ENCODE measurements around the gene DISP3. TPM values are rescaled to one million over a fixed set of nuclear protein-coding genes. Genes with fewer than 3 reads are reported as not detected.

The DISP3 gene
- total and polyA plus RNA-seq, 9 of the 15 experiments (the other 6 are each of a cell fraction or from before 2014, with no cell fraction given): 0.03 to 0.19 (median 0.15) TPM; not detected in 5

GRCh38 chr1:11524465-11525150 is 45.7 kb downstream of the DISP3 start:
- 0% methylated on average over 4 of the region's 6 CpGs for WGBS (ENCODE audit: insufficient coverage, low coverage, missing lambda C conversion rate)
- FAIRE-seq (no peak), ATAC-seq (no peak), DNase-seq (ENCODE audit: extremely low read depth in 1 of 4, low spot score in 3 of 4) (no peak)
- peaks cover 13% of the 10 kb centered on the region for H4K20me1 ChIP-seq (replicated peaks; ENCODE audit: control insufficient read depth, insufficient read depth, low read length)
- no peak overlapping the region for H3K4me3 ChIP-seq
- intact Hi-C loops (cut with micrococcal nuclease) (no loop called here), in situ Hi-C loops (cut with MboI) (no loop called here)
- peaks cover 6 to 47% of the 10 kb centered on the region in 2 experiments; a peak in 3 of 5 replicates for H3K27me3 ChIP-seq (ENCODE audit: control insufficient read depth in 2 of 2, insufficient read depth in 2 of 2, low read length in 2 of 2)
- H3K9me3 ChIP-seq (replicated peaks; ENCODE audit: control insufficient read depth, insufficient read depth, low read depth, low read length): no peaks in the 10 kb centered on the region
- H2AFZ ChIP-seq (ENCODE audit: low read depth, low read length): no peak overlapping the region
- ChIA-PET POLR2A (no interaction called here), CTCF (ENCODE audit: low intra/inter-chr PET ratio) (no interaction called here)
- no TSS peak for BruUV-seq (replicated peaks)
- H3K9me1 ChIP-seq (ENCODE audit: control insufficient read depth, insufficient read depth, low read length): no peaks in the 10 kb centered on the region
- no peak overlapping the region for H3K4me2 ChIP-seq (ENCODE audit: insufficient read depth, low read length)
- H3K27ac ChIP-seq (ENCODE audit: extremely low read depth, low read depth, low read length): no peak overlapping the region
- H3K9ac ChIP-seq (ENCODE audit: insufficient read depth in 1 of 2, low read depth in 2 of 2, low read length in 2 of 2): no peak overlapping the region
- no peaks in the 10 kb centered on the region for H3K79me2 ChIP-seq (ENCODE audit: control insufficient read depth, insufficient read depth, low read length)
- peaks cover 0 to 13% of the 10 kb centered on the region in 2 experiments; a peak in 2 of 5 replicates for H3K4me1 ChIP-seq (replicated peaks in 1 of 2; ENCODE audit: control insufficient read depth in 2 of 2, insufficient read depth in 2 of 2, low read length in 2 of 2)
- no peaks in the 10 kb centered on the region for H3K36me3 ChIP-seq (ENCODE audit: control insufficient read depth, insufficient read depth, low read length)
- TF ChIP-seq MYC (IDR thresholded peaks at IDR 0.05; ENCODE audit: low read depth, low read length): no peak
- no peak for TF ChIP-seq MYC (CRISPR knock-in tag; IDR thresholded peaks at IDR 0.05; ENCODE audit: borderline replicate concordance, low read depth)
- TF ChIP-seq ZNF75A (CRISPR knock-in tag; IDR thresholded peaks at IDR 0.05): no peak
- no peak for TF ChIP-seq SAFB2 (IDR thresholded peaks at IDR 0.05; ENCODE audit: borderline replicate concordance, low read depth, low read length, severe bottlenecking)
- TF ChIP-seq EHMT2 (IDR thresholded peaks at IDR 0.05): no peak
- no peak for TF ChIP-seq SMARCA4 (IDR thresholded peaks at IDR 0.05)
- TF ChIP-seq, protein P1, sequence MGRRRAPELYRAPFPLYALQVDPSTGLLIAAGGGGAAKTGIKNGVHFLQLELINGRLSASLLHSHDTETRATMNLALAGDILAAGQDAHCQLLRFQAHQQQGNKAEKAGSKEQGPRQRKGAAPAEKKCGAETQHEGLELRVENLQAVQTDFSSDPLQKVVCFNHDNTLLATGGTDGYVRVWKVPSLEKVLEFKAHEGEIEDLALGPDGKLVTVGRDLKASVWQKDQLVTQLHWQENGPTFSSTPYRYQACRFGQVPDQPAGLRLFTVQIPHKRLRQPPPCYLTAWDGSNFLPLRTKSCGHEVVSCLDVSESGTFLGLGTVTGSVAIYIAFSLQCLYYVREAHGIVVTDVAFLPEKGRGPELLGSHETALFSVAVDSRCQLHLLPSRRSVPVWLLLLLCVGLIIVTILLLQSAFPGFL (CRISPR knock-in tag; IDR thresholded peaks at IDR 0.05): no peak
- TF ChIP-seq, protein P2, sequence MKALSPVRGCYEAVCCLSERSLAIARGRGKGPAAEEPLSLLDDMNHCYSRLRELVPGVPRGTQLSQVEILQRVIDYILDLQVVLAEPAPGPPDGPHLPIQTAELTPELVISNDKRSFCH (CRISPR knock-in tag; IDR thresholded peaks at IDR 0.05): no peak
- TF ChIP-seq, protein P2 (tag; IDR thresholded peaks at IDR 0.05): no peak
- TF ChIP-seq SMAD4 (CRISPR knock-in tag; conservative IDR thresholded peaks at IDR 0.05): no peak
- no peak for TF ChIP-seq ZNF274 (IDR thresholded peaks at IDR 0.05; ENCODE audit: borderline replicate concordance, low read depth, low read length)
- no peak for TF ChIP-seq ZNF431 (CRISPR knock-in tag; IDR thresholded peaks at IDR 0.05)
- TF ChIP-seq TFAP4 (CRISPR knock-in tag; IDR thresholded peaks at IDR 0.05; ENCODE audit: borderline replicate concordance): no peak
